ENCODE data around the gene EPS15.

- TF ChIP-seq CTCF (IDR thresholded peaks at IDR 0.05) = no peak
- TF ChIP-seq POLR2A (IDR thresholded peaks at IDR 0.05) = no peak
Measured at GRCh38 chr1:51304360-51304759, 214.7 kb downstream of the EPS15 start.

Measured in adrenal gland (tissue), 5 donors.